Karpas-422 (cell line): ENCODE data around the gene CMTM2. TPM values are rescaled to one million over a fixed set of nuclear protein-coding genes. Genes with fewer than 3 reads are reported as not detected.
"Not testable (repeated sequence)": the region's sequence is repeated elsewhere in the genome, so short reads cannot be mapped to it uniquely, and the experiment has no call there.

Experiments
- DNase-seq: peaks from one replicate; pipeline ENCODE4 v3.0.0-alpha.2; 2015
- H2AFZ ChIP-seq: fragments of 200-600 bp; sonication (generic); 2 replicates; pipeline ENCODE4 v1.6.1; 2014; ENCODE audit warnings: antibody characterized with exemption, low read length, mixed read lengths
- H3K27ac ChIP-seq: fragments of 200-600 bp; sonication (generic); 2 replicates; pipeline ENCODE4 v1.5.1; 2014; ENCODE audit warnings: mild to moderate bottlenecking, low read length, moderate library complexity
- H3K27me3 ChIP-seq: fragments of 200-600 bp; sonication (generic); 2 replicates; pipeline ENCODE4 v1.6.1; 2014; ENCODE audit warnings: low read length, mixed read lengths
- H3K36me3 ChIP-seq: fragments of 200-600 bp; sonication (generic); 2 replicates; pipeline ENCODE4 v1.6.1; 2014; ENCODE audit warnings: low read length, mixed read lengths; ENCODE audit not compliant: insufficient read depth
- H3K4me1 ChIP-seq: fragments of 200-600 bp; sonication (generic); 2 replicates; pipeline ENCODE4 v1.6.1; 2014; ENCODE audit warnings: mild to moderate bottlenecking, low read length, mixed read lengths
- H3K4me2 ChIP-seq: fragments of 200-600 bp; sonication (generic); 2 replicates; pipeline ENCODE4 v1.6.1; 2014; ENCODE audit warnings: low read length, low read depth, mild to moderate bottlenecking; ENCODE audit not compliant: poor library complexity, severe bottlenecking
- H3K4me3 ChIP-seq: fragments of 200-600 bp; sonication (generic); 2 replicates; pipeline ENCODE4 v1.5.1; 2014; ENCODE audit warnings: mild to moderate bottlenecking, antibody characterized with exemption, low read length, mixed read lengths
- H3K79me2 ChIP-seq: fragments of 200-600 bp; sonication (generic); 2 replicates; pipeline ENCODE4 v1.6.1; 2014; ENCODE audit warnings: mild to moderate bottlenecking, low read length, mixed read lengths
- H3K9ac ChIP-seq: fragments of 200-600 bp; sonication (generic); 2 replicates; pipeline ENCODE4 v1.6.0; 2014; ENCODE audit warnings: low read length
- H3K9me2 ChIP-seq: fragments of 200-600 bp; sonication (generic), shearing (Covaris generic); replicated peaks from 2 replicates; pipeline ENCODE4 v1.6.0; 2014; ENCODE audit warnings: mild to moderate bottlenecking, low read length, moderate library complexity; ENCODE audit not compliant: insufficient read depth
- H3K9me3 ChIP-seq: fragments of 300-700, 200-600 bp; sonication (generic); 2 replicates; pipeline ENCODE4 v1.6.1; 2014; ENCODE audit warnings: low read length, mixed read lengths
- H4K20me1 ChIP-seq: fragments of 200-600 bp; sonication (generic); 2 replicates; pipeline ENCODE4 v1.6.1; 2014; ENCODE audit warnings: mild to moderate bottlenecking, antibody characterized with exemption, low read length, low read depth; ENCODE audit not compliant: insufficient read depth
- total RNA-seq: library from RNA; depleted of rRNA; stranded (reverse); fragments of >200 nt; shearing (Covaris generic); gene quantifications from 2 replicates; pipeline ENCODE4 v1.2.3, GENCODE V29; 2014; ENCODE audit warnings: low replicate concordance

Gene CMTM2
- total RNA-seq, 1 experiment from 2014 or later, result not detected

GRCh38 chr16:66627611-66628378, 48.5 kb downstream of the CMTM2 start:
- not testable (repeated sequence) for H3K9me2 ChIP-seq, H3K4me2 ChIP-seq, H3K27me3 ChIP-seq, H3K36me3 ChIP-seq, H3K79me2 ChIP-seq, H3K4me1 ChIP-seq, H4K20me1 ChIP-seq, H2AFZ ChIP-seq, H3K9ac ChIP-seq, DNase-seq, H3K4me3 ChIP-seq, H3K27ac ChIP-seq, H3K9me3 ChIP-seq

GRCh38 chr16:66629856-66630255, 50.6 kb downstream of the CMTM2 start:
- no peak for DNase-seq
- H3K4me3 ChIP-seq, result no peak overlapping the region
- H3K36me3 ChIP-seq, result no peaks in the 10 kb centered on the region
- no peaks in the 10 kb centered on the region for H3K9me3 ChIP-seq
- H3K9ac ChIP-seq, result no peak overlapping the region
- H3K27ac ChIP-seq, result no peak overlapping the region
- no peaks in the 10 kb centered on the region for H3K4me1 ChIP-seq
- no peak overlapping the region for H2AFZ ChIP-seq
- H3K4me2 ChIP-seq, result no peak overlapping the region
- no peaks in the 10 kb centered on the region for H3K27me3 ChIP-seq
- no peaks in the 10 kb centered on the region for H4K20me1 ChIP-seq
- no peaks in the 10 kb centered on the region for H3K9me2 ChIP-seq
- no peaks in the 10 kb centered on the region for H3K79me2 ChIP-seq

- H3K9ac ChIP-seq, H3K4me3 ChIP-seq, H3K4me1 ChIP-seq, H3K79me2 ChIP-seq, H3K27me3 ChIP-seq, H3K9me3 ChIP-seq, DNase-seq, H4K20me1 ChIP-seq, H3K4me2 ChIP-seq, H3K9me2 ChIP-seq, H3K27ac ChIP-seq, H2AFZ ChIP-seq, H3K36me3 ChIP-seq: not testable (repeated sequence)
Measured at GRCh38 chr16:66630561-66631260, 51.4 kb downstream of the CMTM2 start.

- H4K20me1 ChIP-seq, result not testable (repeated sequence)
Measured at GRCh38 chr16:66631558-66631957, 52.3 kb downstream of the CMTM2 start.

GRCh38 chr16:66634527-66635196, 55.4 kb downstream of the CMTM2 start:
- H3K4me2 ChIP-seq, result no peak overlapping the region
- no peak for DNase-seq
- no peak overlapping the region for H3K9ac ChIP-seq
- H3K9me3 ChIP-seq, result no peaks in the 10 kb centered on the region
- H3K4me1 ChIP-seq, result no peaks in the 10 kb centered on the region
- H2AFZ ChIP-seq, result no peak overlapping the region
- no peaks in the 10 kb centered on the region for H3K36me3 ChIP-seq
- no peaks in the 10 kb centered on the region for H4K20me1 ChIP-seq
- H3K27ac ChIP-seq, result no peak overlapping the region
- no peak overlapping the region for H3K4me3 ChIP-seq
- H3K9me2 ChIP-seq, result no peaks in the 10 kb centered on the region
- no peaks in the 10 kb centered on the region for H3K27me3 ChIP-seq
- H3K79me2 ChIP-seq, result no peaks in the 10 kb centered on the region

More at GRCh38 chr16:66631558-66631957, 52.3 kb downstream of the CMTM2 start:
- H3K79me2 ChIP-seq, H2AFZ ChIP-seq, H3K9me3 ChIP-seq, H3K27me3 ChIP-seq, H3K4me1 ChIP-seq, H3K27ac ChIP-seq, H3K4me3 ChIP-seq, H3K9ac ChIP-seq, H3K9me2 ChIP-seq, H3K4me2 ChIP-seq, H3K36me3 ChIP-seq, DNase-seq: not testable (repeated sequence)

GRCh38 chr16:66635406-66635805, 56.1 kb downstream of the CMTM2 start:
- no peaks in the 10 kb centered on the region for H3K9me2 ChIP-seq
- no peak overlapping the region for H3K27ac ChIP-seq
- no peak overlapping the region for H3K4me3 ChIP-seq
- no peaks in the 10 kb centered on the region for H3K4me1 ChIP-seq
- DNase-seq, result no peak
- H3K79me2 ChIP-seq, result no peaks in the 10 kb centered on the region
- H3K9ac ChIP-seq, result no peak overlapping the region
- no peaks in the 10 kb centered on the region for H3K27me3 ChIP-seq
- no peak overlapping the region for H3K4me2 ChIP-seq
- no peak overlapping the region for H2AFZ ChIP-seq
- no peaks in the 10 kb centered on the region for H3K36me3 ChIP-seq
- no peaks in the 10 kb centered on the region for H3K9me3 ChIP-seq
- H4K20me1 ChIP-seq, result no peaks in the 10 kb centered on the region

- Histone ChIP-seq H4K20me1 (no peaks in the 10 kb centered on the region), H3K4me2 (no peak overlapping the region), H3K79me2 (no peaks in the 10 kb centered on the region), H3K27ac (no peak overlapping the region), H3K9ac (no peak overlapping the region), H2AFZ (no peak overlapping the region), H3K9me3 (no peaks in the 10 kb centered on the region), H3K36me3 (no peaks in the 10 kb centered on the region), H3K4me3 (no peak overlapping the region), H3K27me3 (no peaks in the 10 kb centered on the region), H3K9me2 (no peaks in the 10 kb centered on the region), H3K4me1 (no peaks in the 10 kb centered on the region)
- DNase-seq, result no peak
Measured at GRCh38 chr16:66636199-66636598, 56.9 kb downstream of the CMTM2 start.

GRCh38 chr16:66637806-66638205, 58.5 kb downstream of the CMTM2 start:
- H3K27me3 ChIP-seq, result no peaks in the 10 kb centered on the region
- no peak for DNase-seq
- no peak overlapping the region for H3K4me3 ChIP-seq
- H2AFZ ChIP-seq, result no peak overlapping the region
- no peaks in the 10 kb centered on the region for H3K79me2 ChIP-seq
- H3K9me3 ChIP-seq, result no peaks in the 10 kb centered on the region
- no peaks in the 10 kb centered on the region for H3K9me2 ChIP-seq
- H3K4me2 ChIP-seq, result no peak overlapping the region
- no peak overlapping the region for H3K27ac ChIP-seq
- no peaks in the 10 kb centered on the region for H3K36me3 ChIP-seq
- no peaks in the 10 kb centered on the region for H3K4me1 ChIP-seq
- H3K9ac ChIP-seq, result no peak overlapping the region
- no peaks in the 10 kb centered on the region for H4K20me1 ChIP-seq
